HepG2 (cell line): Measurements from ENCODE around the gene ECM1. TPM values are rescaled to one million over a fixed set of nuclear protein-coding genes. Genes with fewer than 3 reads are reported as not detected.

Source experiments
- CBFB ChIP-seq: sonication (generic); formaldehyde crosslinking; IDR thresholded peaks from 2 replicates; pipeline ENCODE4 v1.4.0; 2020; ENCODE audit warnings: missing genetic modification reagents
- CREM ChIP-seq, 2 experiments: sonication (generic) in 1 of 2; formaldehyde crosslinking in 1 of 2; IDR thresholded peaks; 2 replicates each; pipeline versions ENCODE4 v1.4.0 to v1.6.1; 2016 to 2020; ENCODE audit warnings: antibody characterized with exemption in 1 of 2, mild to moderate bottlenecking in 1 of 2, missing genetic modification reagents in 1 of 2
- ELF3 ChIP-seq: IDR thresholded peaks from 2 replicates; pipeline ENCODE4 v1.6.1; 2016; ENCODE audit warnings: missing genetic modification reagents, missing compliant biosample characterization
- FOSL1 ChIP-seq: sonication (generic); formaldehyde crosslinking; IDR thresholded peaks from 2 replicates; pipeline ENCODE4 v1.9.0; 2021; ENCODE audit warnings: missing genetic modification reagents, borderline replicate concordance
- HCFC1 ChIP-seq: fragments of 150-350 bp; IDR thresholded peaks from 2 replicates; pipeline ENCODE4 v1.6.1; 2014; ENCODE audit warnings: low read depth, low read length
- MED13 ChIP-seq: sonication (generic); formaldehyde crosslinking; IDR thresholded peaks from 2 replicates; pipeline ENCODE4 v1.5.0; 2020; ENCODE audit warnings: missing genetic modification reagents
- NFE2 ChIP-seq: sonication (generic); formaldehyde crosslinking; IDR thresholded peaks from 2 replicates; pipeline ENCODE4 v1.4.0; 2020; ENCODE audit warnings: missing genetic modification reagents
- NFKBIZ ChIP-seq: IDR thresholded peaks from 2 replicates; pipeline ENCODE4 v1.6.1; 2018; ENCODE audit warnings: missing genetic modification reagents, missing compliant biosample characterization
- NONO ChIP-seq, 2 experiments: fragments of 450-650 bp in 1 of 2; sonication (generic) in 1 of 2; formaldehyde crosslinking in 1 of 2; IDR thresholded peaks in 1 of 2; conservative IDR thresholded peaks in 1 of 2; 2 replicates each; pipeline versions ENCODE4 v1.6.1 to v1.8.0; 2017 to 2022; ENCODE audit warnings: mild to moderate bottlenecking in 1 of 2, missing genetic modification reagents in 1 of 2, moderate library complexity in 1 of 2
- RXRB ChIP-seq: IDR thresholded peaks from 2 replicates; pipeline ENCODE4 v1.6.1; 2016; ENCODE audit warnings: borderline replicate concordance, missing genetic modification reagents, missing compliant biosample characterization
- SIN3B ChIP-seq: fragments of 150-350 bp; IDR thresholded peaks from 2 replicates; pipeline ENCODE4 v1.6.1; 2014; ENCODE audit warnings: low read length
- SOX6 ChIP-seq, 2 experiments: fragments of 450-650 bp in 1 of 2; sonication (generic) in 1 of 2; formaldehyde crosslinking in 1 of 2; IDR thresholded peaks; 2 replicates each; pipeline versions ENCODE4 v1.4.0 to v1.6.1; 2017 to 2020; ENCODE audit warnings: antibody characterized with exemption in 1 of 2, mild to moderate bottlenecking in 1 of 2, missing genetic modification reagents in 1 of 2
- SP2 ChIP-seq: sonication (generic); formaldehyde crosslinking; IDR thresholded peaks from 2 replicates; pipeline ENCODE4 v1.5.1; 2020; ENCODE audit warnings: mild to moderate bottlenecking, missing genetic modification reagents
- THAP11 ChIP-seq: IDR thresholded peaks from 2 replicates; pipeline ENCODE4 v1.6.1; 2016; ENCODE audit warnings: missing biosample characterization, missing genetic modification reagents
- ZBTB7A ChIP-seq: sonication (generic); formaldehyde crosslinking; IDR thresholded peaks from 2 replicates; pipeline ENCODE4 v1.8.0; 2022; ENCODE audit warnings: mild to moderate bottlenecking, missing genetic modification reagents
- ZFP36L1 ChIP-seq: sonication (generic); formaldehyde crosslinking; IDR thresholded peaks from 2 replicates; pipeline ENCODE4 v1.8.0; 2022; ENCODE audit warnings: mild to moderate bottlenecking, missing genetic modification reagents, moderate library complexity
- ZFY ChIP-seq: sonication (generic); formaldehyde crosslinking; IDR thresholded peaks from 2 replicates; pipeline ENCODE4 v1.4.0; 2020; ENCODE audit warnings: missing genetic modification reagents
- ZIK1 ChIP-seq: sonication (generic); formaldehyde crosslinking; IDR thresholded peaks from 2 replicates; pipeline ENCODE4 v1.5.0; 2020; ENCODE audit warnings: mild to moderate bottlenecking, low read depth, missing genetic modification reagents, borderline replicate concordance
- ZKSCAN8 ChIP-seq: IDR thresholded peaks from 2 replicates; pipeline ENCODE4 v1.6.1; 2016; ENCODE audit warnings: borderline replicate concordance, missing genetic modification reagents, missing compliant biosample characterization
- ZNF138 ChIP-seq: sonication (generic); formaldehyde crosslinking; IDR thresholded peaks from 2 replicates; pipeline ENCODE4 v1.5.0; 2020; ENCODE audit warnings: mild to moderate bottlenecking, low read depth, missing genetic modification reagents
- ZNF205 ChIP-seq: IDR thresholded peaks from 2 replicates; pipeline ENCODE4 v1.6.1; 2018; ENCODE audit warnings: missing biosample characterization, missing genetic modification reagents
- ZNF382 ChIP-seq: sonication (generic); formaldehyde crosslinking; IDR thresholded peaks from 2 replicates; pipeline ENCODE4 v1.5.0; 2020; ENCODE audit warnings: missing genetic modification reagents, mild to moderate bottlenecking, borderline replicate concordance
- ZNF598 ChIP-seq: sonication (generic); formaldehyde crosslinking; IDR thresholded peaks from 2 replicates; pipeline ENCODE4 v1.5.1; 2020; ENCODE audit warnings: mild to moderate bottlenecking, missing genetic modification reagents, borderline replicate concordance
- polyA plus RNA-seq, 8 experiments: library from polyadenylated mRNA; depleted of rRNA in 3 of 8; stranded (reverse) in 7 of 8; unstranded in 1 of 8; fragments of >200 nt; fragmentation: Illumina TruSeq in 4 of 8; extraction: Trizol in 4 of 8; gene quantifications; 2 replicates each; pipeline versions ENCODE4 v1.2.1 to v1.2.3, GENCODE V29; 2011 to 2016; ENCODE audit warnings: low read depth in 4 of 8, missing spikeins in 1 of 8, mixed read lengths in 1 of 8; ENCODE audit not compliant: insufficient read depth in 1 of 8
- total RNA-seq, 5 experiments: library from RNA; depleted of rRNA; stranded (reverse); fragments of >200 nt; fragmentation: Illumina TruSeq; extraction: Trizol; gene quantifications; 2 replicates each; pipeline ENCODE4 v1.2.3, GENCODE V29; 2016; ENCODE audit warnings: low read depth in 1 of 5
- TF ChIP-seq, protein P1 (sequence below): sonication (generic); formaldehyde crosslinking; IDR thresholded peaks from 2 replicates; pipeline ENCODE4 v1.4.0; 2020; ENCODE audit warnings: missing genetic modification reagents, borderline replicate concordance
- TF ChIP-seq, protein P2 (sequence below): sonication (generic); formaldehyde crosslinking; IDR thresholded peaks from 2 replicates; pipeline ENCODE4 v1.4.0; 2020; ENCODE audit warnings: mild to moderate bottlenecking, missing genetic modification reagents
- TF ChIP-seq, protein P3 (sequence below): sonication (generic); formaldehyde crosslinking; IDR thresholded peaks from 2 replicates; pipeline ENCODE4 v1.5.1; 2020; ENCODE audit warnings: mild to moderate bottlenecking, missing genetic modification reagents, borderline replicate concordance

Gene ECM1
- total and polyA plus RNA-seq, 2 of the 13 experiments (the other 11 are each of a cell fraction or from before 2014, with no cell fraction given) = 0.42 to 1.0 TPM

DNA sequence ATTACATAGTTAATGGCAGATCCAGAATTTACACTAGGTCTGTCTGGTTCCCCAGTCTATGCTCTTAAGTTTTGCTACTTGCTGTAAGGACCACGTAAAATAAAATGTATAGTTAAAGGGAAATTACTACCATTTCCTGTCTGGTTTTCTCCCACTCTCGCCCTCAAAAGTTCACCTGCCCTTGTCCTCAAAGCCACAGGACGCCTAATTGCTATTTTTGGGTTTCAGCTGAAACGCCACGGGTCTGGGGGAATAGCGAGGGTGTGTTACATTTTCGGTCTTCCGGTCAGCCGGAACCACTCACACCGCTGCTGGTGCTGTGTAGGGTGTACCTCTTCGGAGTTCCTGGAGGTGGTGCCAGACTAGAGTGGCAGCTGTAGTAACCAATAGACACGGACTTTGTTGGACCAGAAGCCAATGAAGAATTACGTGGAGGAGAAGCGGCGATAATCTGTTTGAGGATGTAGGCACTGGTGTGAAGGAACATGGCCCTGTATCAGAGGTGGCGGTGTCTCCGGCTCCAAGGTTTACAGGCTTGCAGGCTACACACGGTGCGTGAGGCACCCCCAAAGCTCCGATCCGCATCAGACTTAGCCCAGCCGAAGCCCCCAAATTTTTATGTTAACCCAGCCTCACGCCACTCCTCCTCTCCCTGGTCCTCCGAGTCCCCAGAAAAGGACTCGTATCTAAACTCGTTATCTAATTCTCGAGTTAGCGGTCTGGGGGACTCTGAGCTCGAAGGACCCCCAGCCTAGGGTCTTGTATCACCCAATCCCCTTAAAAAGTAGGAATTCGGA, 20.7 kb upstream of the ECM1 start, which contains the start of gene TARS2 (continued):
- TF ChIP-seq, protein P1, sequence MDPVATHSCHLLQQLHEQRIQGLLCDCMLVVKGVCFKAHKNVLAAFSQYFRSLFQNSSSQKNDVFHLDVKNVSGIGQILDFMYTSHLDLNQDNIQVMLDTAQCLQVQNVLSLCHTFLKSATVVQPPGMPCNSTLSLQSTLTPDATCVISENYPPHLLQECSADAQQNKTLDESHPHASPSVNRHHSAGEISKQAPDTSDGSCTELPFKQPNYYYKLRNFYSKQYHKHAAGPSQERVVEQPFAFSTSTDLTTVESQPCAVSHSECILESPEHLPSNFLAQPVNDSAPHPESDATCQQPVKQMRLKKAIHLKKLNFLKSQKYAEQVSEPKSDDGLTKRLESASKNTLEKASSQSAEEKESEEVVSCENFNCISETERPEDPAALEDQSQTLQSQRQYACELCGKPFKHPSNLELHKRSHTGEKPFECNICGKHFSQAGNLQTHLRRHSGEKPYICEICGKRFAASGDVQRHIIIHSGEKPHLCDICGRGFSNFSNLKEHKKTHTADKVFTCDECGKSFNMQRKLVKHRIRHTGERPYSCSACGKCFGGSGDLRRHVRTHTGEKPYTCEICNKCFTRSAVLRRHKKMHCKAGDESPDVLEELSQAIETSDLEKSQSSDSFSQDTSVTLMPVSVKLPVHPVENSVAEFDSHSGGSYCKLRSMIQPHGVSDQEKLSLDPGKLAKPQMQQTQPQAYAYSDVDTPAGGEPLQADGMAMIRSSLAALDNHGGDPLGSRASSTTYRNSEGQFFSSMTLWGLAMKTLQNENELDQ = no peak
- peak; percentile 100 for TF ChIP-seq SP2 (CRISPR knock-in tag)
- peak; percentile 87 for TF ChIP-seq CREM (IDR thresholded peaks at IDR 0.05)
- TF ChIP-seq CREM (CRISPR knock-in tag; IDR thresholded peaks at IDR 0.05) = no peak
- peak; percentile 73 for TF ChIP-seq NFKBIZ
- TF ChIP-seq ZIK1 (CRISPR knock-in tag) = no peak; the same call in 1 of the 2 replicates
- TF ChIP-seq, protein P2, sequence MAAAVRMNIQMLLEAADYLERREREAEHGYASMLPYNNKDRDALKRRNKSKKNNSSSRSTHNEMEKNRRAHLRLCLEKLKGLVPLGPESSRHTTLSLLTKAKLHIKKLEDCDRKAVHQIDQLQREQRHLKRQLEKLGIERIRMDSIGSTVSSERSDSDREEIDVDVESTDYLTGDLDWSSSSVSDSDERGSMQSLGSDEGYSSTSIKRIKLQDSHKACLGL (CRISPR knock-in tag) = peak; percentile 56
- TF ChIP-seq NFE2 (CRISPR knock-in tag) = no peak
- TF ChIP-seq SOX6 (IDR thresholded peaks at IDR 0.05) = no peak
- peak; percentile 62; the same call in 1 of the 2 replicates for TF ChIP-seq SOX6 (CRISPR knock-in tag; IDR thresholded peaks at IDR 0.05)
- TF ChIP-seq, protein P3, sequence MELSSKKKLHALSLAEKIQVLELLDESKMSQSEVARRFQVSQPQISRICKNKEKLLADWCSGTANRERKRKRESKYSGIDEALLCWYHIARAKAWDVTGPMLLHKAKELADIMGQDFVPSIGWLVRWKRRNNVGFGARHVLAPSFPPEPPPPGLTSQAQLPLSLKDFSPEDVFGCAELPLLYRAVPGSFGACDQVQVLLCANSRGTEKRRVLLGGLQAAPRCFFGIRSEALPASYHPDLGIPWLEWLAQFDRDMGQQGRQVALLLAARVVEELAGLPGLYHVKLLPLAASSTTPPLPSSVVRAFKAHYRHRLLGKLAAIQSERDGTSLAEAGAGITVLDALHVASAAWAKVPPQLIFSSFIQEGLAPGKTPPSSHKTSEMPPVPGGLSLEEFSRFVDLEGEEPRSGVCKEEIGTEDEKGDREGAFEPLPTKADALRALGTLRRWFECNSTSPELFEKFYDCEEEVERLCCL (CRISPR knock-in tag) = no peak; the same call in 1 of the 2 replicates
- no peak for TF ChIP-seq ZNF382 (CRISPR knock-in tag)
- TF ChIP-seq THAP11 (CRISPR knock-in tag) = peak; percentile 93
- TF ChIP-seq ZKSCAN8 (CRISPR knock-in tag) = peak; percentile 56; the same call in 1 of the 2 replicates
- TF ChIP-seq ZFY (CRISPR knock-in tag) = peak; percentile 55
- peak; percentile 47; the same call in 1 of the 2 replicates for TF ChIP-seq ZNF598
- TF ChIP-seq FOSL1 (CRISPR knock-in tag) = no peak
- peak; percentile 87 for TF ChIP-seq CBFB (CRISPR knock-in tag)
- no peak for TF ChIP-seq NONO (IDR thresholded peaks at IDR 0.05)
- TF ChIP-seq NONO (CRISPR knock-in tag; conservative IDR thresholded peaks at IDR 0.05) = peak; percentile 94
- peak; percentile 59; the same call in 1 of the 2 replicates for TF ChIP-seq HCFC1
- TF ChIP-seq ZFP36L1 = 0 out of 2 replicates have a peak, but pooled peaks have one; percentile 28
- TF ChIP-seq RXRB (CRISPR knock-in tag) = peak; percentile 83
- no peak; the same call in 1 of the 2 replicates for TF ChIP-seq ZNF138 (CRISPR knock-in tag)
- 0 out of 2 replicates have a peak, but pooled peaks have one; percentile 11 for TF ChIP-seq MED13 (CRISPR knock-in tag)
- no peak for TF ChIP-seq ZBTB7A
- peak; percentile 91 for TF ChIP-seq SIN3B
- TF ChIP-seq ELF3 (CRISPR knock-in tag) = peak; percentile 85
- peak; percentile 57; the same call in 1 of the 2 replicates for TF ChIP-seq ZNF205 (CRISPR knock-in tag)
